K562 (cell line): ENCODE measurements around the gene FSD1L. TPM values are rescaled to one million over a fixed set of nuclear protein-coding genes. Genes with fewer than 3 reads are reported as not detected.
A peak's percentile ranks its signal among the peaks of the same experiment; 100 is the strongest.

ENCODE experiments used
- E2F1 ChIP-seq: sonication (generic); formaldehyde crosslinking; IDR thresholded peaks from 2 replicates; pipeline ENCODE4 v1.8.1; 2023; ENCODE audit warnings: mild to moderate bottlenecking, missing genetic modification reagents, moderate library complexity
- ETS2 ChIP-seq: IDR thresholded peaks from 2 replicates; pipeline ENCODE4 v1.6.1; 2016; ENCODE audit warnings: borderline replicate concordance, missing genetic modification characterization, mild to moderate bottlenecking, moderate library complexity, missing compliant biosample characterization; ENCODE audit not compliant: poor library complexity, severe bottlenecking
- HMGXB4 ChIP-seq: sonication (generic); formaldehyde crosslinking; IDR thresholded peaks from 2 replicates; pipeline ENCODE4 v1.8.1; 2023; ENCODE audit warnings: mild to moderate bottlenecking, missing genetic modification reagents
- MXI1 ChIP-seq: IDR thresholded peaks from 2 replicates; pipeline ENCODE4 v1.6.1; 2011; ENCODE audit warnings: low read depth, mild to moderate bottlenecking, improper control_type of control experiment, low read length
- NEUROD1 ChIP-seq: fragments of 150-350 bp; IDR thresholded peaks from 2 replicates; pipeline ENCODE4 v1.6.1; 2014; ENCODE audit warnings: borderline replicate concordance, low read length, low read depth; ENCODE audit not compliant: partially characterized antibody
- NFXL1 ChIP-seq: fragments of 450-650 bp; formaldehyde crosslinking; IDR thresholded peaks from 2 replicates; pipeline ENCODE4 v1.4.0; 2021; ENCODE audit warnings: mild to moderate bottlenecking
- PCBP1 ChIP-seq: fragments of 200-400 bp; formaldehyde crosslinking; IDR thresholded peaks from 2 replicates; pipeline ENCODE4 v1.6.1; 2018; ENCODE audit warnings: mild to moderate bottlenecking, low read depth, low read length; ENCODE audit not compliant: poor library complexity, severe bottlenecking
- PHF20 ChIP-seq: fragments of 450-650 bp; IDR thresholded peaks from 2 replicates; pipeline ENCODE4 v1.6.1; 2018; ENCODE audit not compliant: partially characterized antibody
- POLR2B ChIP-seq: fragments of 450-650 bp; IDR thresholded peaks from 2 replicates; pipeline ENCODE4 v1.6.1; 2018; ENCODE audit warnings: low read depth; ENCODE audit not compliant: partially characterized antibody
- TAF7 ChIP-seq: fragments of 450-650 bp; IDR thresholded peaks from 2 replicates; pipeline ENCODE4 v1.6.1; 2016; ENCODE audit warnings: missing genetic modification characterization, missing compliant biosample characterization
- THAP12 ChIP-seq: fragments of 250-450 bp; sonication (Bioruptor Pico); IDR thresholded peaks from 2 replicates; pipeline ENCODE4 v1.9.0; 2021; ENCODE audit warnings: mild to moderate bottlenecking, inconsistent platforms
- ZBTB1 ChIP-seq: sonication (generic); formaldehyde crosslinking; IDR thresholded peaks from 2 replicates; pipeline ENCODE4 v1.8.1; 2023; ENCODE audit warnings: missing genetic modification reagents, low read depth, mild to moderate bottlenecking, borderline replicate concordance
- ZBTB5 ChIP-seq: fragments of 450-650 bp; IDR thresholded peaks from 2 replicates; pipeline ENCODE4 v1.6.1; 2017; ENCODE audit warnings: antibody characterized with exemption
- ZNF124 ChIP-seq: sonication (generic); formaldehyde crosslinking; IDR thresholded peaks from 2 replicates; pipeline ENCODE4 v1.8.1; 2022; ENCODE audit warnings: missing genetic modification reagents
- ZNF586 ChIP-seq: fragments of 450-650 bp; formaldehyde crosslinking; conservative IDR thresholded peaks from 2 replicates; pipeline ENCODE4 v1.4.0; 2020; ENCODE audit warnings: mild to moderate bottlenecking, moderate library complexity
- polyA plus RNA-seq, 8 experiments: library from polyadenylated mRNA; depleted of rRNA in 4 of 8; stranded (reverse) in 5 of 8; unstranded in 3 of 8; fragments of >200 nt; fragmentation: Nextera tagmentation in 2 of 8; fragmentation: Illumina TruSeq in 1 of 8; extraction: Ambion mirVana in 2 of 8; extraction: Trizol in 1 of 8; gene quantifications; 2 replicates each; pipeline versions ENCODE4 v1.2.1 to v1.2.3, GENCODE V29; 2011 to 2014; ENCODE audit warnings: inconsistent platforms in 1 of 8, missing spikeins in 1 of 8
- total RNA-seq, 7 experiments: library from RNA; depleted of rRNA in 6 of 7; stranded (reverse); fragments of >200 nt in 6 of 7; fragmentation: Illumina TruSeq in 2 of 7; extraction: Trizol in 2 of 7; gene quantifications; 2 replicates each; pipeline versions ENCODE4 v1.2.1 to v1.2.3, GENCODE V29; 2011 to 2021; ENCODE audit warnings: low replicate concordance in 1 of 7
- TF ChIP-seq, protein P1 (sequence below), 3 experiments: IDR thresholded peaks in 2 of 3; conservative IDR thresholded peaks in 1 of 3; 2 replicates each; pipeline ENCODE4 v1.5.1; 2011 to 2012; ENCODE audit warnings: low read length in 3 of 3, mild to moderate bottlenecking in 3 of 3, control low read depth in 2 of 3, improper control_type of control experiment in 1 of 3, inconsistent platforms in 1 of 3, low read depth in 1 of 3, mixed read lengths in 1 of 3, moderate library complexity in 1 of 3; ENCODE audit not compliant: insufficient read depth in 2 of 3

FSD1L gene
- total and polyA plus RNA-seq, 9 of the 15 experiments (the other 6 are each of a cell fraction or from before 2014, with no cell fraction given), result 0.95 to 4.2 (median 2.1) TPM

DNA sequence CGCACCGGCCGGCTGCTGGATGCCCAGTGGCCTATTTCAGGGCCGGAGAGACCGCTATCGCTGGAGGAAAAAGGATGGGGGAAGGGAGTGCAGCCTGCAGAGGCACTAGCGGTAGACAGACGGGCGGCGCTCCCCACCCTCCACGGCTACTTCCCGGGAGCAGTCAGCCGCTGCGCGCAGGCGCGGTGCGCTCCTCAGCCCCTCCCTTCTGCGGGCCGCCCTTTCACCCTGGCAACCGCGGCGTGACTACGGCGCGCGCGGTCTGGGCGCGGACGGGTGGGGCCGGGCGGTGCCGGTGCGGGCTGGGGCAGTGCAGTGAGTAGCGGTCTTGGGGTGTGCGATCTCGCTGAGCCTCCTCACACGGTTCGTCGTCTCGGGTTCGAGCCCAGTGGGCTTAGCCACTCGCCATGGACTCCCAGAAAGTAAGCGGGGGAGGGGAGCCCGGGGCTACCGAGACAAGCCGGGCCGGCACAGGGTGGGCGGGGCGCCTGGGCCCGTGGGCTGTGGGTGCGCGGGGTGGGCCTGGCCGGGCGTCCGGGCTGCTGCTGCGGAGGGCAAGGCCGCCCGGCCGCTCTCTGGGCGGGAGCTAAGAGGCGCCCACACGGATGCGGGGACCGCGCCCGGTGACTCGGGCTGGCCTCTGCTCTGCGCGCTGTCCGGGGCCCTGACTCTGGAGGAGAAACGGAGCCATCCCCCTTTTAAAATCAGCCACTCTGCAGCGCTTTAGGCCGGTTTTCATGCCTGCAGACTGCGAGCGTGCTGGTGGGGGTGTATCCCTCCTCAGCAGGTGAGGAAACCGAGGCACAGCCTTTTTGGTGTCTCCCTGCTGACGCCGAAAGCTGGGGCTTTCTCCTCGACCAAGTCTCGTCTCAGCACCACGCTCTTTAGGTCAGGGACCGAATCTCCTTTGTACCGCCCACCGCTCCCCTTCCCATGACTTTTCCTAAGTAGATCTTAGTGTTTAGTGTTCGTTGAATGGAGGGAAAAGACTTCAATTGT, at the start of gene FSD1L (continued):
- TF ChIP-seq THAP12 (CRISPR knock-in tag) (0 out of 2 replicates have a peak, but pooled peaks have one; percentile 59), TAF7 (tag) (peak; percentile 14; the same call in 1 of the 2 replicates), ZBTB1 (CRISPR knock-in tag) (no peak), ZNF586 (CRISPR knock-in tag) (no peak), HMGXB4 (CRISPR knock-in tag) (peak; percentile 60; the same call in 1 of the 2 replicates), ZNF124 (no peak), PCBP1 (peak; percentile 47), ETS2 (no peak), NEUROD1 (peak; percentile 51), POLR2B (peak; percentile 42), MXI1 (peak; percentile 85), PHF20 (peak; percentile 67), NFXL1 (CRISPR knock-in tag) (no peak), E2F1 (peak; percentile 38; the same call in 1 of the 2 replicates), ZBTB5 (no peak)
- TF ChIP-seq, protein P1, sequence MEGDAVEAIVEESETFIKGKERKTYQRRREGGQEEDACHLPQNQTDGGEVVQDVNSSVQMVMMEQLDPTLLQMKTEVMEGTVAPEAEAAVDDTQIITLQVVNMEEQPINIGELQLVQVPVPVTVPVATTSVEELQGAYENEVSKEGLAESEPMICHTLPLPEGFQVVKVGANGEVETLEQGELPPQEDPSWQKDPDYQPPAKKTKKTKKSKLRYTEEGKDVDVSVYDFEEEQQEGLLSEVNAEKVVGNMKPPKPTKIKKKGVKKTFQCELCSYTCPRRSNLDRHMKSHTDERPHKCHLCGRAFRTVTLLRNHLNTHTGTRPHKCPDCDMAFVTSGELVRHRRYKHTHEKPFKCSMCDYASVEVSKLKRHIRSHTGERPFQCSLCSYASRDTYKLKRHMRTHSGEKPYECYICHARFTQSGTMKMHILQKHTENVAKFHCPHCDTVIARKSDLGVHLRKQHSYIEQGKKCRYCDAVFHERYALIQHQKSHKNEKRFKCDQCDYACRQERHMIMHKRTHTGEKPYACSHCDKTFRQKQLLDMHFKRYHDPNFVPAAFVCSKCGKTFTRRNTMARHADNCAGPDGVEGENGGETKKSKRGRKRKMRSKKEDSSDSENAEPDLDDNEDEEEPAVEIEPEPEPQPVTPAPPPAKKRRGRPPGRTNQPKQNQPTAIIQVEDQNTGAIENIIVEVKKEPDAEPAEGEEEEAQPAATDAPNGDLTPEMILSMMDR (IDR thresholded peaks at IDR 0.05 in 2 of 3, conservative IDR thresholded peaks at IDR 0.05 in 1 of 3; ENCODE audit: insufficient read depth in 2 of 3, low read depth in 1 of 3, low read length in 3 of 3), result peak in 2 of 3 experiments; percentile 21 to 39; a peak in 2 of 6 replicates
